Measurements from ENCODE around the gene NEURL1.
A peak's percentile ranks its signal among the peaks of the same experiment; 100 is the strongest.

NEURL1 gene

DNA sequence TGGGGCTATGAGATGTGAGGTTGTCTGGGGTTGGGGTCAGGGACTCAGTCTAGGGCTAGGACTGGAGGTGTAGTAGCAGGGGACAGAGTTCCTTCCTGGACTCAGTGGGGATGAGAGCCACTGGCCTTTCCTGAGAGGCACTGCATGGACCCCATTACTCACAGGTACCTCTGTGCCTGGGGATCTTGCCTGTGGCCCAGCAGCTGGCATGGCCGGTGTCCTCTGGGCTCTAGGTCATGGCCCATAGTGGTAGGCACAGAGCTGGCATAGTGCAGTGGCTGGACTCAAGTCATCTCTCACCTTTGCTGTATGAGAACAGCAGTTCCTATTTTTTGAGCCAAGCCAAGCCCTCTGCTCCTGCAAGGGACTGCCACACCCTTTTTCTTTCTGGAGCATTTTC lies 51.9 kb downstream of the NEURL1 start:
- DNase-seq (ENCODE audit: low spot score) (no peak), FAIRE-seq (no peak)

- FAIRE-seq (no peak), DNase-seq (ENCODE audit: low spot score) (no peak)
Observed at GRCh38 chr10:103545771-103546281, 52.3 kb downstream of the NEURL1 start.

- FAIRE-seq = no peak
- no peak for DNase-seq (ENCODE audit: low spot score)
Observed at GRCh38 chr10:103546401-103546800, 52.9 kb downstream of the NEURL1 start.

DNA sequence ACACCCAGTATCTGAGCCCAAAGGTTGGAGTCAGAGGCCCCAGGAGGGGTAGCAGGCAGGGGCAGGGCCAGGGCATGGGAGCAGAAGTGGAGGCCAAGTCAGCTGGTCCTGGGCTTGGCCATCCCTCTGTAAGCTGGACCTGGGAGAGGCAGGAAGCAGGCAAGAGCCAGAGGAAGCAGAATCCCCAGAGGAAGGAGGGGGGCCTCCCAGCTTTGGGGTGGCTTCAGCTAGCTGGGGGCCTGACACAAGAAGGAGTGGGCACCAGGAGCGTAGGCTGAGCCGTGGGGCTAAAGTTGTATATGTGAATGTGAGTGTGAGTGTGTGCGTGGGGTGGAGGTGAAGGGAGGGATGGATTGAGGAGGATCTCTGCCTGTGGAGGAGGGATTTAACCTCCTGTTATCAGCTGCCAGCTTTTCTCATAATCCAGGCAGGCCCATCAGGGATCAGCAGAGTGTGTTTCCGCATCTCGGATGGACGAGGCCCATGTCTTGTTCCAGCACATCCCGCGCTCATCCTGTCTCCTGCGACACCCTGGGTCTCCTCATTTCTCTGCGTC lies 54.0 kb downstream of the NEURL1 start:
- FAIRE-seq (no peak), DNase-seq (ENCODE audit: low spot score) (no peak)

DNA sequence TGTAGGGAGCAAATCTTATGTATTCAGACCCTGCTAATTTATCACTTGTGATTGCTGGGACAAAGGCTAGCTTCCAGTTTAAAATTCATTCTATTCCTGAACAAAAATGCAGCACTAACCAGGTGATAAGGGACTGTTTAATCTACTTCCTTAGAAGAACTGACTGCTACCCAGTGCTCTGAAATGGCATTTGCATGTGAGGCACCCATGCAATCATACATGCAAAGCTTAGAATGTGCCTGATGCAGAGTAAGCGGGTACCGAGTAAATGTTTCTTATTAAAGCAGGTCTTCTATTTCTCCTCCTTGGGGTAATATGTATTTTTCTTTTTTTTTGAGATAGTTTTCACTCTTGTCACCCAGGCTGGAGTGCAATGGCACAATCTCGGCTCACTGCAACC lies 54.5 kb downstream of the NEURL1 start:
- FAIRE-seq (no peak), DNase-seq (ENCODE audit: low spot score) (no peak)

DNA sequence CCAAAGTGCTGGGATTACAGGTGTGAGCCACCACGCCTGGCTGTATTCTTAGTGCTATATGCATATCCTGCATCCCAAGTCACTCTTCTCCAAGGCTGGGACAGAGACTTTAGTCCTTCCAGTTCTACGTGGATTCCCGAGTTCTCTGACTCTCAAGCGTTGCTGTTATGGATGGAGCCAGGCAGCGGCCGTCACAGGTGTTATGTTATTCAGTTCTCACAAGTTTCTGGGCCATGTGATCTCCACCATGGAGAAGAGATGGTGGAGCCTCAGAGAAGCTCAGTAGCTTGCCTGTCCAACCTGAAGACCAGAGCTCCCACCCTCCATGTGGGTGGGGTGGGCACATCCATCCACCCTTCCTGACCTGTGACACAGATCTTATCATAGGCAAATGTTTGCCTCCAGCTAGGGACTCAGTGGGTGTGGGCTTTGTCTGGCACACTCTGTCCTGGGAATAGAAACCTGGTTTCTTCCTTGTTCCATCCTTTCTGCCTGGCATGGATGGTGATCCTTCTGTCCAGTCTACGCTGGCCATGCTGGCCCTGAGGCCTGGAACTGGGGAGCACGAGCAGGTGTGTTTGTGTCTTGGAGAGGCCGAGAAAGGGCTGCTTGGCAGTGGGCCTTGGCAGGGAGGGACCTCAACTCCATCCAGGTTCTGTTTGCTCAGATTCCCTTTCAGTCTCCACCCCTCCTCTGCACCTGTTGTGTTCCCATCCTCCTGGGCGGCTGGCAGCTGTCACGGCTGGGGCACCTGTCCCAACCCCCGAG lies 55.3 kb downstream of the NEURL1 start:
- DNase-seq (ENCODE audit: low spot score) (no peak), FAIRE-seq (no peak)

DNA sequence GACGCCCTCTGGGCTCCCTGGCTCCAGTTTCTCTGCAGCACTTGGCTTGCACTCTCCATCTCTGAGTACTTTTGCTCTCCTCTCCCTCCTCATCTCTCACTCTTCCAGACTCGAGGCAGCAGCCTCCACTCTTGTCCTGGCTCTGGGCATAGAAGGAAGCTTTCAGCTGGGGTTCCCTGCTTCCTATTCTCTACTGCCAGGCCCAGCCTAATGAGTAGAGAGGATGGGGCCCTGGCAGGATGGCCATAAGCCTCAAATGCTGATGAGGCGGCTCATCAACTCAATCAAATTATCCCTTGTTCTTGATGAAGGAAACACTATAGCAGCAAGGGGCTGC lies 55.8 kb downstream of the NEURL1 start:
- DNase-seq (ENCODE audit: low spot score) = no peak
- no peak for FAIRE-seq

DNA sequence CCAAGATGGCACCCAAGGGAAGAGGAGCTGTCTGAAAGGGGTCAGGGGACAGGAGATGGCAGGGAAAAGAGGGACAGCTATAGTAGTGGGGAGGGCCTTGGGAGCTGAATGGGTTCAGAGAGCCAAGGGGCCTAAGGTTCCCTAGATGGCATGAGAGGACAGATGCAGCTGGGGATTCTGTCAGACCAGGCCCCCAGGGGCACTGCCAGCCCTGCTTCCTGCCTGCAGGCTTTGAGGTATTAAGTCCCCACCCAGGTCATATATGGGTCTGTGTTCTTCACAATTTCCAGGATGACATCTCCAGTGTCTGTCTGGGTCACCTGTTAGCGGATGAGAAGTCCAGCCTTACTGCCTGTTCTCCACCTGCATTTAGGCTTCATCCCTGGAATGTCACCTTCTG lies 56.7 kb downstream of the NEURL1 start:
- FAIRE-seq (no peak), DNase-seq (ENCODE audit: low spot score) (no peak)

DNA sequence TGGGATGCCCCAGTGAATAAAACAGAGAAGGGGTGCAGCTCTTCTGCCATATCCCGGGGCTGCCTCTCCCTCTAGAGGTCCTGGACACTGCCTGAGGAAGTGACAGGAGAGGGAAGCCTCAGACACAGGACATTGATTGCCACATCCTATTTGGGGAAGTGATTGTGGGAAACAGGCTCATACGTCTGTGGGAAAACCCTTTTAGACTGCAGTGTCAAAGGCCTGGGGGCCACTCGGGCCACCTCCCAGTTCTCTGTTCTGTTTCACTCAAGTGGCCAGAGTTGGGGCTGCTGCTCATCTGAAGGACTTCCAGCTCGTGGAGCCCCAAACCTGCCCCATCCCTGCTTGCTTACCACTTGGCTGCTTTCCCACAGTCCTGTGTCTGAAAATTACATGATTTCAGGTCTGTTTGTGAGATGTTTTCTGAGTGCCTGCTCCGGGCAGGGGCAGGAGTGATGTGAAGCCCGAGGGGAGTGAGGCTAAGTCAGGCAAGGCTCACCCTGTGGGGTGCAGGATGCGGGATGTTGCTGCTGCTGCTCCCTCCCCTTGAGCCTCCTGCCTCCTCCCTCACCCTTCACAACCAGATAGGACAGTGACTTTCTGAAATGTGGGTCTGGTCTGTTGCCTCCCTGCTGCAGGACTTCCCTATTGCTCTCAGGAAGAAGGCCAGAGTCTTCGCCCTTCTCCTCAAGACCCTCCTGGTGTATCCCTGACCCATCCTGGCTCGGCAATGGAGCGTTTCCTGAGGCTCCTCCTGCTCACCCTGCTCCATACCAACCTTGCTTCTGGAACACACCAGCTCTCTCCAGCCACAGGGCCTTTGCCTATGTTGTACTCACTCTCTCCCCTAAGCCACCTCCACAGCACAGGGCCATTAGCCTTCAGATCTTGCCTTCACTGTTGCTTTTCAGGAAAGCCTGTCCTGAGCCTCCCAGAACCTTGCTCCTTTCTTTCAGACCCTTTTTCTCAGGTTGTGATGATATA lies 58.4 kb downstream of the NEURL1 start:
- FAIRE-seq = no peak
- DNase-seq (ENCODE audit: low spot score) = no peak

DNA sequence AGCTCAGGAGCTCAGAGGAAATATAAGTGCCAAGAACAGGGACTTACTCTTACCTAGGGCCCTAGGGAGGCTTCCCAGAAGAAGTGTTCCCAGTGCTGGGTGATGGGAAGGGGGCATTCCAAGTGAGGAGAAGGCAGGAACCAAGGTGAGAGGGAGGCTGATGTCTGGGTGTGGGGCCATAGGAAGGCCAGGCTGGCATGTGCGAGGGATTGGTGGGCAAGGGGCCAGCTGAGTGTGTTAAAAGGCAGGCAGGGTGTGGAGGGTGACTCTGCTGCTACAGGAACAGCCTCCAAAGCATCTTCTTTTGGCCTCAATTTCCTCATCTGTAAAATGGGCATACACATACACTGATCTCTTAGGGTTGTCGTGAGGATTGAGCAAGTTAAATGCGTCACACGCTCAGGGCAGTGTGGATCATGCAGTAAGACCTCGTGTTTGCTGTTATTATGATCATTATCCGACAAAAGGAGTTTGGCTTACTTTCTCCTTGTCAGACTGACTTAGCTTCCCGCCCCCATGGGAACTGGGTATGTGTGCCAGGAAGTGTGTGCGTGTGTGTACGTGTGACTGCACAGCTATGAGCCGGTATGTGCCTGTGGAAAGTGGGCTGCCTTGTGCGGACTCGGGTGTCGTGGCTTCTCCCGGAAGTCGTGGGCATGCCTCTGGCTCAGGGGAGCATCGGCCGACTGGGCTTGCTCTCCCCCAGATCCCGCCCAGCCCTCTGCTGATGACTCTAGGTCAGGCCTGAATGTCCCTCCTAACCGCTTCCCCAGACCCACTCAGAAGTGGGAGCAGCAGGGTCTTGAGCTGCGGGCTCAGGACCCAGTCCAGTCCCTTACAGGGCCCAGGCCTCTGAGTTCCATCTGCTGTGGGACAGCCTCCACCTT lies 59.6 kb downstream of the NEURL1 start:
- FAIRE-seq (no peak), DNase-seq (ENCODE audit: low spot score) (no peak)

GRCh38 chr10:103553743-103554487 lies 60.4 kb downstream of the NEURL1 start:
- DNase-seq (ENCODE audit: low spot score) (no peak), FAIRE-seq (peak; percentile 79)

- DNase-seq (ENCODE audit: low spot score) = peak; percentile 54
- FAIRE-seq = peak; percentile 74
Observed at GRCh38 chr10:103554488-103555324, 61.2 kb downstream of the NEURL1 start.

DNA sequence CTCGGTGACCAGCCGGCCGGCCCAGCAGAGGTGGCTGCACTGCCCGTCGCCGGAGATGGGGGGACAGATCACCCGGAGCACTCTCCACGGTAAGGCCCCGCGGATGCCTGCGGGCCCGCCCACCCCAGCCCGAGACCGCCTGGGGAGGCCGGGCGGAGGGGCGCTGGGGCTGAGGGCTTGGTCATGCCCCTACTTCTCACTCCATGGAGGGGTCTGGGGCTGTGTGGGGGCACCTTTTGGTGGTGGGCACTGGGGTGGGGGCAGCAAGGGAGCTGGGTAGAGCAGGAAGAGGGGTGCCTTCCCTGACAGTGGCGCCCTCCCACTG lies 61.8 kb downstream of the NEURL1 start:
- no peak for FAIRE-seq
- no peak for DNase-seq (ENCODE audit: low spot score)

DNA sequence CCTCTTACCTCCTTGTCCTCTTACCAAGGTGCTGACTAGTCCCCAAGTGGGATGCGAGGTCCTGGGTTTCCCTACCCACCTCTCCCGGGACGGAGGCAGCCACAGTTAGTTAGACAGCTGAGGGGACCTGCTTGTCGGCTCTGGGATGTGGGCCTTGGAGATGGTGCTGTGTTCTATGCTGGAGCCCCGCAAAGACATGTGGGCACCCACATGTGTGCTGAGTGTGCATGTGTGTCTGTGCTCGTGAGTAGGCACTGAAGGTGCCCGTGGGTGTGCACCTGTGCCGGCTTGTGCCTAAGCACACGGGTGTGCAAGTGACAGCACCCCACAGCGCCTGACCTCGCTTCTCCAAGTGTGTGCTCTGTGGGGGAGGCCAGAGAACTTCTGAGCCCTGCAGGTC lies 62.2 kb downstream of the NEURL1 start:
- FAIRE-seq = no peak
- no peak for DNase-seq (ENCODE audit: low spot score)

DNA sequence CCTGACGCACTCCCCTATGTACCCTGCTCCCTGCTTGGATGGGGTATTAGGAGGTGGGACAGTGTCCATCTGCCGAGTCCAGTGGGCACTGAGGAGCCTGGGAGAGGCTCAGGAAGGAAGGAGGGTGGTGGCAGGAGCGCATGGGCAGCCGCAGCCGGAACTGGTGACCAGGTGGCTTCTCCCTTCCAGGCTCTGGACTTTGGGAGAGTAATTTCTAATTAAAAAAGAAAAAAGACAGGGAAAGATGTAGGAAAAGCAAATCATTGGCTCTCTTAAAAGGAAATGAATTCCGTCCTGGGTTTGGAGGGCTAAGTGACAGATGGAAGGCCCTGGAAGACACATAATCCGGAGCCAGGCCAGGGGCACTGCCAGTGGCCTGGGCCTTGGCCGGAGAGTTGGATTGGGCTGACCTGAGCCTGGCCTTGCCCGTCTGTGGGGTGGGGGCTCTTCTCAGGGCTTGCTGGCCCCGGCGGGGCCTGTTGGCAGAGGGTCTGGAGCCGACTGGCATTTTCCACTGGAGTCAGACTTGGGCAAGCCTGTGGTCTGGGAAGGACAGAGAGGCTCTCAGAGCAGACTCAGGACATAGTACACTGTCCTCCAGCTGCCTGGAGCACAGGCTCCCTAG lies 63.0 kb downstream of the NEURL1 start:
- no peak for FAIRE-seq
- DNase-seq (ENCODE audit: low spot score) = no peak

DNA sequence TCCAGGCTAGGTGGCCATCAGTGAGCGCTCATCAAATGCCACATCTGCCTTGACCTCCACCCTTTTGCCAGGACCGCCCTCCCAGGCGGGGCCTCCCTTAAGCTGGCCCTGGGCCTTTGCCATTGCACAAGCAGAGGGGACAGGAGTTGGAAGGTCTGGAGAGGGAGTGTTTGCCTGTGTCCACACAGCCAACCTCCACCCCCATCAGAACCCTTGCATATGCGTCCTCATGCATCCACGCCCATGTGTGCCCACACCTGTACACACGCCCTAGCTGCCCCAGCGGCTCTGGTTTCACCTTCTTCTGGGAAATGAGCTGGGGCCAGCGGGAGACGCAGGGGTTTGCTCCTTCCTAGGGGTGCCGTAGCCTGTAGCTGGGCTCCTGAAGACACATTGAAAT lies 64.0 kb downstream of the NEURL1 start:
- no peak for FAIRE-seq
- no peak for DNase-seq (ENCODE audit: low spot score)

DNA sequence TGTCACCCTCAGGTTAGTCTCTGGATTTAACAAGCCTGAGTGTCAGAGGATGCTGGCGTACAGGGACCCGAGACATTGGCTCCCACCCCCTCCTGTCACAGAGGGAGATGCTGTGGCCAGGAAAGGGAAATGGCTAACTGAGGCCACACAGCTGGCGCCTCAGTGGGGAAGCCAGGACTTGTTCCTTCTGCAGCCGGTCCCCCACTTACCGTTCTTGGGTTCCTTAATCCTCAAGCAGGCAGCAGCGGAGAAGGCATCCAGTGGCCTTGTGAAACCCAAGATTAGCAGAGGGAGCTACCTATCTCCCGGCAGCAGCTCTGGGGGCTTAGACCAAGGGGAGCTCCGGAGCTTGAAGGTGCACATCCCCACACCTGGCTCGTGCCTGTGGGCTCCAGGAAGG lies 65.4 kb downstream of the NEURL1 start:
- FAIRE-seq (no peak), DNase-seq (ENCODE audit: low spot score) (no peak)

DNA sequence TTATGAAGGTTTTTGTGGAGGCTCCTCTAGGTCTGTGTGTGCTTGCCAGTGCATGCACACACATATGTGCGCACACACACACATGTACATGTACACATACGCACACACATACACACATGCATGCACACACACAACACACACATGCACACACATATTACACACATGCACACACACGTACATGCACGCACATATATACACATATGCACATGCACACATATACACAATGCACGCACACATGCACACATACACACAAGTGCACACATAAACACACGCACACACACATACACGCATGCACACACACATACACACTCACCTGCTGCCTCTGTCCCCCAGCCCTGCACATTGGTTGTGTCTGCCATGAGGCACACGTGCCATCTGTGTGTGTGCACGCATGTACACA lies 66.3 kb downstream of the NEURL1 start:
- FAIRE-seq = peak; percentile 98
- no peak for DNase-seq (ENCODE audit: low spot score)

DNA sequence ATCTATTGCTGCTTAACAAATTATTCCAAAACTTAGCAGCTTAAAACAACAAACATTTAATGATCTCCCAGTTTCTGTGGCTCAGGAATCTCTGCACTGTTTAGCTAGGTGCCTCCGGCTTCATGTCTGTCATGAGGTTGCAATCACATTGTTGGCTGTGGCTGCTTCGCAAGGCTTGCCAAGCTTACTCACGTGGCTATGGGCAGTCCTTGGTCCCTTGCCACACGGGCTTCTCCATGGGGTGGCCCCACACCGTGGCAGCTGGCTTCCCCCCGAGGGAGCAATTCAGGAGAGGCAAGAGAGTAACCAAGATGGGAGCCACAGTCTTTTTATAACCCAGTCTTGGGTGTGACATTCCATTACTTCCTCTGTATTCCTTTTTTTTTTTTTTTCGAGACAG lies 67.4 kb downstream of the NEURL1 start:
- DNase-seq (ENCODE audit: low spot score) (no peak), FAIRE-seq (no peak)
